ENCODE data around the gene SLC4A9.

DNA sequence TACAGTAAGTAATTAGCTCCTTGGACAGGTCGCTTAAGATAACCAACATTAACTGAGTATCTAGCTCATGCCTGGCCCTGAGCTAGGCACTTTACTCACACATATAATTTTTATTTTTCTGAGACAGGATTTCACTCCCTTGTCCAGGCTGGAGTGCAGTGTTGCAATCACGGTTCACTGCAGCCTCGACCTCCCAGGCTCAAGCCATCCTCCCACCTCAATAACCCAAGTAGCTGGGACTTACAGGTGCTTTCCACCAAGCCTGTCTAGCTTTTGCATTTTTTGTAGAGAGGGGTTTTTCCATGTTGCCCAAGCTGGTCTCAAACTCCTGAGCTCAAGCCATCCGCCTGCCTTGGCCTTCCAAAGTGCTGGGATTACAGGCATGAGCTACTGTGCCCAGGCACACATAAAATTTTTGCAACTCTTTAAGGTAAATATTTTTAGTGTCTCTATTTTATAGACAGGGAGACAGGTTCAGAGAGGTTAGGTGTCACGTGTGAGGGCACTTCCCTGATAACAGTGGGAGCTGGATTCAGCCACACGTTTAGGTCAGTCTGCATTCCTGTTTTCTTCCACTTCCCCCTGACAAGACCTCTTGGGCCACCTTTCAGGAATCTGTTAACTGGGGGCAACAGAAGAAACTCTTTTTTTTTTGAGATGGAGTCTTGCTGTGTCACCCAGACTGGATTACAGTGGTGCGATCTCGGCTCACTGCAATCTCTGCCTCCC is 31.8 kb upstream of the SLC4A9 start:
- TF ChIP-seq EZH2 (IDR thresholded peaks at IDR 0.05; ENCODE audit: insufficient read depth, poor library complexity, severe bottlenecking) (no peak), EZH2phosphoT487 (IDR thresholded peaks at IDR 0.05; ENCODE audit: insufficient read depth, low read depth) (no peak)
